PC-9 (cell line): ENCODE measurements around the gene ARV1.

ENCODE experiments used
- CTCF ChIP-seq: fragments of 200-600 bp; sonication (generic); conservative IDR thresholded peaks from 2 replicates; pipeline ENCODE4 v1.6.1; 2017; ENCODE audit warnings: mixed run types, antibody characterized with exemption, mild to moderate bottlenecking, moderate library complexity
- EZH2 ChIP-seq: fragments of 200-600 bp; sonication (generic); IDR thresholded peaks from 2 replicates; pipeline ENCODE4 v1.8.0; 2017; ENCODE audit warnings: antibody characterized with exemption, low read depth

- TF ChIP-seq CTCF (no peak), EZH2 (no peak)
Measured at GRCh38 chr1:230939806-230940489, 38.9 kb upstream of the ARV1 start.
